22Rv1 (cell line): Measurements from ENCODE around the gene NFKB1.

Source experiments
- CTCF ChIP-seq: fragments of 450-650 bp; IDR thresholded peaks from 2 replicates; pipeline ENCODE4 v1.5.1; 2017; ENCODE audit warnings: mild to moderate bottlenecking
- ZFX ChIP-seq: fragments of 450-650 bp; IDR thresholded peaks from 2 replicates; pipeline ENCODE4 v1.6.1; 2017; ENCODE audit warnings: antibody characterized with exemption, borderline replicate concordance

- no peak for TF ChIP-seq CTCF
- TF ChIP-seq ZFX, result no peak
Observed at GRCh38 chr4:102565696-102566095, 64.5 kb downstream of the NFKB1 start.
